Tibial nerve (tissue), 4 donors: ENCODE results near the gene PXDN. TPM values are rescaled to one million over a fixed set of nuclear protein-coding genes. Genes with fewer than 3 reads are reported as not detected.

Experiments used
- DNase-seq, 2 donors: peaks; one replicate each; pipeline ENCODE4 v3.0.0-alpha.2; 2019; ENCODE audit warnings: low spot score in 2 of 2
- H3K27ac ChIP-seq, 4 donors: fragments of 200-600 bp; sonication (generic) in 3 of 4; one replicate each; pipeline ENCODE4 v1.5.1; 2017 to 2019; ENCODE audit warnings: mild to moderate bottlenecking in 1 of 4
- H3K27me3 ChIP-seq, 2 donors: fragments of 200-600 bp; sonication (generic) in 1 of 2; one replicate each; pipeline versions ENCODE4 v1.5.1 to v1.6.0; 2017 to 2019
- H3K36me3 ChIP-seq, 3 donors: fragments of 200-600 bp; sonication (generic); one replicate each; pipeline ENCODE4 v1.5.1; 2018 to 2019
- H3K4me1 ChIP-seq, 4 donors: fragments of 200-600 bp; sonication (generic) in 3 of 4; one replicate each; pipeline ENCODE4 v1.5.1; 2017 to 2019
- H3K4me3 ChIP-seq, 4 donors: fragments of 200-600 bp; sonication (generic) in 3 of 4; one replicate each; pipeline ENCODE4 v1.5.1; 2017 to 2019; ENCODE audit warnings: mild to moderate bottlenecking in 1 of 4, moderate library complexity in 1 of 4
- H3K9me3 ChIP-seq, 4 donors: fragments of 200-600 bp; sonication (generic) in 3 of 4; one replicate each; pipeline ENCODE4 v1.5.1; 2017 to 2019
- EP300 ChIP-seq, 2 donors: sonication (generic); formaldehyde crosslinking; IDR thresholded peaks; one replicate each; pipeline ENCODE4 v1.6.1; 2017; ENCODE audit warnings: antibody characterized with exemption in 2 of 2, mild to moderate bottlenecking in 1 of 2
- POLR2A ChIP-seq, 2 donors: fragments of 450-650 bp; IDR thresholded peaks; one replicate each; pipeline ENCODE4 v1.6.1; 2017; ENCODE audit warnings: antibody characterized with exemption in 2 of 2, mild to moderate bottlenecking in 2 of 2, moderate library complexity in 2 of 2
- WGBS, 2 donors: methylation state at CpG; one replicate each; pipeline ENCODE4 v1.1.5; 2018; 5-methylcytosine and 5-hydroxymethylcytosine counted together
- total RNA-seq, 4 donors: library from RNA; depleted of rRNA; stranded (reverse); fragments of >200 nt; gene quantifications; one replicate each; pipeline ENCODE4 v1.1.0, GENCODE V29; 2016
- TF ChIP-seq, protein P1 (sequence below), 5 experiments: fragments of 200-600 bp in 3 of 5; fragments of 450-650 bp in 2 of 5; sonication (generic) in 3 of 5; IDR thresholded peaks; one replicate each; pipeline ENCODE4 v1.5.1; 2016 to 2019; ENCODE audit warnings: antibody characterized with exemption in 5 of 5, mild to moderate bottlenecking in 3 of 5, moderate library complexity in 2 of 5

PXDN gene
- total RNA-seq, 4 donors from 2014 or later = 40.4 to 72.6 (median 52.4) TPM

DNA sequence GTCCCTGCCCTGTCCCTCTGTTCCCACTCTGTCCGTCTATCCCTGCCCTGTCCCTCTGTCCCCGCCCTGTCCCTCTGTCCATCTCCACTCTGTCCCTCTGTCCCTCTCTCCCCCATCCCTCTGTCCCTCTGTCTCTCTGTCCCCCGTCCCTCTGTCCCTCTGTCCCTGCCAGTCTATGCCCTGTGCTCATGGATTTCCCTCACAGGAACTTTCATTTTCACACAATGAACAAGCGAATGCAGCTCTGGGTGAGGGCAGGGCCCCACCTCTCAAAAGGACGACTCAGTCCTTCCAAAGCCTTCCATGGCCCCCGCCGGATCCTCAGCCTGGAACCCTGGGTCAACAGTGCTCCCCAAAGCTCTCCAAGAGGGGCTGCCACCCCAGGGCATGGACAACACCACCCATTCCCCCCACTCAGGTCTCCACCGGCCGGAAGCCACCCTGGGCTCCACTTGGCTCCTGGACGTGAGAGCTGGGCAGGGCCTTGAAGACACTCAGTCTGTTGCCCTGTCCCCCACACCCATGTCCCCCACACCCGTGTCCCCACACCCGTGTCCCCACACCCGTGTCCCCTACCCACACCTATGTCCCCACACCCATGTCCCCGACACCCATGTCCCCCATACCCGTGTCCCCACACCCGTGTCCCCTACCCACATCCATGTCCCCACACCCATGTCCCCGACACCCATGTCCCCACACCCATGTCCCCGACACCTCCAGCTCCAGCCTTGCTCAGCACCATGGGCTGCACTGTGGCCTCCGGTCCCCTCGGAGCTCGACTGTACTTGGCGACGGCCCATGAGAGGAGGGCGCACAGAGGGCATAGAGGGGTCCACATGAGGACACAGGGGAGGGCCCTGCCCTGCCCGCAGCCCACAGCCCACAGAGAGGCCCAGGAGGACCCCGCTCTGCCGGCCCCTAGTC, 156.0 kb downstream of the PXDN start:
- WGBS, 2 donors = 74 to 76% methylated on average over 27 of the region's 27 CpGs
- Histone ChIP-seq H3K36me3 (no peaks in the 10 kb centered on the region), H3K4me1 (peaks cover 0 to 21% (median 3%) of the 10 kb centered on the region in 4 donors), H3K27ac (no peak overlapping the region), H3K4me3 (no peak overlapping the region), H3K9me3 (no peaks in the 10 kb centered on the region), H3K27me3 (no peaks in the 10 kb centered on the region)
- DNase-seq = no peak
- TF ChIP-seq EP300 (IDR thresholded peaks at IDR 0.05) (no peak), POLR2A (IDR thresholded peaks at IDR 0.05) (no peak)
- TF ChIP-seq, protein P1, sequence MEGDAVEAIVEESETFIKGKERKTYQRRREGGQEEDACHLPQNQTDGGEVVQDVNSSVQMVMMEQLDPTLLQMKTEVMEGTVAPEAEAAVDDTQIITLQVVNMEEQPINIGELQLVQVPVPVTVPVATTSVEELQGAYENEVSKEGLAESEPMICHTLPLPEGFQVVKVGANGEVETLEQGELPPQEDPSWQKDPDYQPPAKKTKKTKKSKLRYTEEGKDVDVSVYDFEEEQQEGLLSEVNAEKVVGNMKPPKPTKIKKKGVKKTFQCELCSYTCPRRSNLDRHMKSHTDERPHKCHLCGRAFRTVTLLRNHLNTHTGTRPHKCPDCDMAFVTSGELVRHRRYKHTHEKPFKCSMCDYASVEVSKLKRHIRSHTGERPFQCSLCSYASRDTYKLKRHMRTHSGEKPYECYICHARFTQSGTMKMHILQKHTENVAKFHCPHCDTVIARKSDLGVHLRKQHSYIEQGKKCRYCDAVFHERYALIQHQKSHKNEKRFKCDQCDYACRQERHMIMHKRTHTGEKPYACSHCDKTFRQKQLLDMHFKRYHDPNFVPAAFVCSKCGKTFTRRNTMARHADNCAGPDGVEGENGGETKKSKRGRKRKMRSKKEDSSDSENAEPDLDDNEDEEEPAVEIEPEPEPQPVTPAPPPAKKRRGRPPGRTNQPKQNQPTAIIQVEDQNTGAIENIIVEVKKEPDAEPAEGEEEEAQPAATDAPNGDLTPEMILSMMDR (IDR thresholded peaks at IDR 0.05) = no peak

DNA sequence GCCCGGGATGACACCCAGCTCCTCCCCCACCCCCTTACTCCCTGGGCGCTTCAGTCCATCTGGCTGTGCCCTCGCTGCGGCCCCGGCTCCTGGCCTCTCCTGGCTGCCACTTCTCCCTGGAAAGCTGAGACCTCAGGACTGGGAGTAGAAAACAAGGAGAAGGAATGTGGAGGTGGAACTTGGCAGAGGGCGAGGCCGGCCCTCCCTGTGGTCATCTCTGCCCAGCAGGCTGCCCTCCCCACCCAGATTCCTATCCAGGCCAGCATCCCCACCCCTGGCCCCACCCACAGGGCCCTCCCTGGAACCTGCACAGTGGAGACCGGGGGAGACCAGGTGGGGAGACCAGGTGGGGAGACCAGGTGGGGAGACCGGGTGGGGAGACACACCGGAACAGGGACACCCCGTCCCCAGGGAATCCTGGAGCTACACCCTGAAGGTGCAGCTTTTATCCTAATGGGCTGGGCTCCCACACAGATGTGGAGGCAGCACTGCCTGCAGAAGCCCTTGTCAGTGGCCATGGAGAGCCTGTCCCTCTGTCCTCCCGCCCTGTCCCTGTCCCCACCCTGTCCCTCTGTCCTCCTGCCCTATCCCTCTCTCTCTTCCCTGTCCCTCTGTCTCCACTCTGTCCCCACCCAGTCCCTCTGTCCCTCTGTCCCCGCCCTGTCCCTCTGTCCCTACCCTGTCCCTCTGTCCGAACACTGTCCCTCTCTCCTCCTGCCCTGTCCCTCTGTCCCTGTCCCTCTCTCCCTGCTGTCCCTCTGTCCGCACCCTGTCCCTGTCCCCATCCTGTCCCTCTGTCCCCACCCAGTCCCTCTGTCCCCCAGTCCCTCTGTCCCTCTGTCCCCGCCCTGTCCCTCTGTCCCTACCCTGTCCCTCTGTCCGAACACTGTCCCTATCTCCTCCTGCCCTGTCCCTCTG, 157.1 kb downstream of the PXDN start:
- TF ChIP-seq POLR2A (IDR thresholded peaks at IDR 0.05) = no peak
- TF ChIP-seq, protein P1 (IDR thresholded peaks at IDR 0.05) = no peak
- TF ChIP-seq EP300 (IDR thresholded peaks at IDR 0.05) = no peak
- H3K36me3 ChIP-seq = no peaks in the 10 kb centered on the region

GRCh38 chr2:1586251-1586922, 157.9 kb downstream of the PXDN start:
- Histone ChIP-seq H3K36me3 (no peaks in the 10 kb centered on the region), H3K4me1 (peaks cover 0 to 8% (median 0%) of the 10 kb centered on the region in 4 donors), H3K9me3 (no peaks in the 10 kb centered on the region), H3K27me3 (no peaks in the 10 kb centered on the region), H3K4me3 (no peak overlapping the region), H3K27ac (peak overlapping the region in 1 of 4 donors; percentile 17)
- 81 to 87% methylated on average over 13 to 14 of the region's 14 CpGs for WGBS, 2 donors
- no peak for TF ChIP-seq POLR2A (IDR thresholded peaks at IDR 0.05)
- TF ChIP-seq, protein P1 (IDR thresholded peaks at IDR 0.05) = no peak
- no peak for DNase-seq

More for the DNA sequence above, 157.1 kb downstream of the PXDN start:
- Histone ChIP-seq H3K4me1 (peaks cover 0 to 16% (median 2%) of the 10 kb centered on the region in 4 donors), H3K27ac (peak overlapping the region in 1 of 4 donors; percentile 17), H3K9me3 (no peaks in the 10 kb centered on the region), H3K27me3 (no peaks in the 10 kb centered on the region), H3K4me3 (no peak overlapping the region)
- WGBS, 2 donors = 72 to 81% methylated on average over 14 to 17 of the region's 17 CpGs
- DNase-seq = no peak

GRCh38 chr2:1585635-1586034, 158.7 kb downstream of the PXDN start:
- no peak for DNase-seq

More at GRCh38 chr2:1585635-1586034, 158.7 kb downstream of the PXDN start:
- Histone ChIP-seq H3K4me1 (peaks cover 0 to 5% (median 0%) of the 10 kb centered on the region in 4 donors), H3K36me3 (no peaks in the 10 kb centered on the region), H3K4me3 (no peak overlapping the region), H3K27ac (no peak overlapping the region), H3K9me3 (no peaks in the 10 kb centered on the region), H3K27me3 (no peaks in the 10 kb centered on the region)
- no peak for TF ChIP-seq POLR2A (IDR thresholded peaks at IDR 0.05)
- no peak for TF ChIP-seq EP300 (IDR thresholded peaks at IDR 0.05)
- TF ChIP-seq, protein P1 (IDR thresholded peaks at IDR 0.05) = no peak
- 90 to 94% methylated on average over 8 to 17 of the region's 17 CpGs for WGBS, 2 donors
